HUDEP-2 (cell line): ENCODE results near the gene ZBTB2.
"Not testable (repeated sequence)": the region's sequence is repeated elsewhere in the genome, so short reads cannot be mapped to it uniquely, and the experiment has no call there.

Experiments
- DNase-seq, 76 experiments: peaks; one replicate each; lab custom pipeline; 2025; ENCODE audit not compliant: unreplicated experiment in 76 of 76; lab: John Stamatoyannopoulos, UW

Gene ZBTB2

GRCh38 chr6:151374036-151374683 lies 17.2 kb downstream of the ZBTB2 start:
- no peak for DNase-seq

GRCh38 chr6:151372164-151372563 lies 19.2 kb downstream of the ZBTB2 start:
- DNase-seq: no peak

GRCh38 chr6:151370509-151371078 lies 20.8 kb downstream of the ZBTB2 start:
- DNase-seq: no peak

GRCh38 chr6:151365233-151365632 lies 26.1 kb downstream of the ZBTB2 start:
- no peak for DNase-seq

GRCh38 chr6:151359486-151359885 lies 31.9 kb downstream of the ZBTB2 start:
- no peak for DNase-seq

- no peak for DNase-seq
Measured at GRCh38 chr6:151358475-151358874, 32.9 kb downstream of the ZBTB2 start.

GRCh38 chr6:151357758-151358436 lies 33.5 kb downstream of the ZBTB2 start:
- no peak for DNase-seq

GRCh38 chr6:151356983-151357382 lies 34.4 kb downstream of the ZBTB2 start:
- DNase-seq: not testable (repeated sequence)

- no peak for DNase-seq
Measured at GRCh38 chr6:151353795-151354194, 37.6 kb downstream of the ZBTB2 start.

GRCh38 chr6:151352410-151353396 lies 38.7 kb downstream of the ZBTB2 start:
- DNase-seq: no peak

GRCh38 chr6:151351731-151352130 lies 39.6 kb downstream of the ZBTB2 start:
- no peak for DNase-seq

GRCh38 chr6:151351146-151351700 lies 40.1 kb downstream of the ZBTB2 start:
- no peak for DNase-seq

- no peak for DNase-seq
Measured at GRCh38 chr6:151350442-151351145, 40.8 kb downstream of the ZBTB2 start.

- no peak for DNase-seq
Measured at GRCh38 chr6:151349651-151350270, 41.6 kb downstream of the ZBTB2 start.

GRCh38 chr6:151342750-151343149 lies 48.6 kb downstream of the ZBTB2 start:
- not testable (repeated sequence) for DNase-seq

GRCh38 chr6:151341476-151342195 lies 49.7 kb downstream of the ZBTB2 start:
- DNase-seq: no peak

- no peak for DNase-seq
Measured at GRCh38 chr6:151340219-151340978, 51.0 kb downstream of the ZBTB2 start.

- peak in 1 of 76 experiments; percentile 10 for DNase-seq
Measured at GRCh38 chr6:151339369-151339768, 52.0 kb downstream of the ZBTB2 start.
